Immature natural killer cell (primary cell): ENCODE data around the gene PTPRK. TPM values are rescaled to one million over a fixed set of nuclear protein-coding genes. Genes with fewer than 3 reads are reported as not detected.

Source experiments
- DNase-seq, 3 donors: peaks; one replicate each; pipeline ENCODE4 v3.0.0; 2022; ENCODE audit warnings: mixed read lengths in 1 of 3
- H3K27ac Mint-ChIP-seq, 6 donors: one replicate each; pipeline ENCODE4 v1.8.0; 2020; ENCODE audit warnings: mixed read lengths in 6 of 6, mild to moderate bottlenecking in 5 of 6, inconsistent platforms in 4 of 6, moderate library complexity in 3 of 6
- H3K27me3 Mint-ChIP-seq, 3 donors: one replicate each; pipeline ENCODE4 v1.8.0; 2020 to 2021; ENCODE audit warnings: low read depth in 3 of 3, mild to moderate bottlenecking in 3 of 3, mixed read lengths in 3 of 3, moderate library complexity in 3 of 3, inconsistent platforms in 1 of 3
- H3K36me3 Mint-ChIP-seq, 3 donors: one replicate each; pipeline ENCODE4 v1.8.0; 2020; ENCODE audit warnings: mixed read lengths in 3 of 3, inconsistent platforms in 2 of 3, mild to moderate bottlenecking in 2 of 3
- H3K4me1 Mint-ChIP-seq, 2 donors: one replicate each; pipeline ENCODE4 v1.8.0; 2020; ENCODE audit warnings: inconsistent platforms in 2 of 2, mild to moderate bottlenecking in 2 of 2, mixed read lengths in 2 of 2, moderate library complexity in 1 of 2
- H3K4me3 Mint-ChIP-seq, 5 donors: one replicate each; pipeline ENCODE4 v1.8.0; 2020; ENCODE audit warnings: mild to moderate bottlenecking in 5 of 5, mixed read lengths in 5 of 5, inconsistent platforms in 3 of 5, moderate library complexity in 3 of 5
- H3K9me3 Mint-ChIP-seq, 6 donors: one replicate each; pipeline ENCODE4 v1.8.0; 2020; ENCODE audit warnings: mild to moderate bottlenecking in 6 of 6, mixed read lengths in 6 of 6, inconsistent platforms in 4 of 6, moderate library complexity in 3 of 6
- polyA plus RNA-seq, 3 donors: library from polyadenylated mRNA; unstranded; fragments of 300-500 nt; fragmentation: Illumina TruSeq; gene quantifications; one replicate each; pipeline ENCODE4 v1.2.3, GENCODE V29; 2021

PTPRK gene
- polyA plus RNA-seq, 3 donors from 2014 or later: not detected

- Mint-ChIP-seq H3K4me3 (no peak overlapping the region), H3K4me1 (peaks cover 6 to 20% of the 10 kb centered on the region in 2 donors), H3K27ac (no peak overlapping the region), H3K36me3 (no peaks in the 10 kb centered on the region), H3K27me3 (no peaks in the 10 kb centered on the region), H3K9me3 (peaks cover 0 to 5% (median 0%) of the 10 kb centered on the region in 6 donors)
- DNase-seq: no peak
These were observed 271.0 kb downstream of the PTPRK start for GRCh38 chr6:128249429-128249828.

- Mint-ChIP-seq H3K27ac (no peak overlapping the region), H3K4me1 (peaks cover 0 to under 1% of the 10 kb centered on the region in 2 donors), H3K27me3 (no peaks in the 10 kb centered on the region), H3K36me3 (no peaks in the 10 kb centered on the region), H3K9me3 (peaks cover 0 to 5% (median 0%) of the 10 kb centered on the region in 6 donors), H3K4me3 (no peak overlapping the region)
- no peak for DNase-seq
These were observed 273.7 kb downstream of the PTPRK start for GRCh38 chr6:128246472-128247260.

- DNase-seq: no peak
- no peaks in the 10 kb centered on the region for H3K27me3 Mint-ChIP-seq
- H3K27ac Mint-ChIP-seq: no peak overlapping the region
- peaks cover 0 to 5% (median 0%) of the 10 kb centered on the region in 6 donors for H3K9me3 Mint-ChIP-seq
- no peak overlapping the region for H3K4me3 Mint-ChIP-seq
- H3K4me1 Mint-ChIP-seq: peaks cover 1 to 5% of the 10 kb centered on the region in 2 donors
- H3K36me3 Mint-ChIP-seq: no peaks in the 10 kb centered on the region
These were observed 275.5 kb downstream of the PTPRK start for GRCh38 chr6:128244751-128245405.

- no peaks in the 10 kb centered on the region for H3K9me3 Mint-ChIP-seq
- no peak overlapping the region for H3K27ac Mint-ChIP-seq
- DNase-seq: no peak
- no peaks in the 10 kb centered on the region for H3K36me3 Mint-ChIP-seq
- H3K27me3 Mint-ChIP-seq: no peaks in the 10 kb centered on the region
- peaks cover 1 to 7% of the 10 kb centered on the region in 2 donors for H3K4me1 Mint-ChIP-seq
- no peak overlapping the region for H3K4me3 Mint-ChIP-seq
These were observed 277.5 kb downstream of the PTPRK start for GRCh38 chr6:128242765-128243403.

GRCh38 chr6:128241216-128241615 is 279.2 kb downstream of the PTPRK start:
- Mint-ChIP-seq H3K9me3 (no peaks in the 10 kb centered on the region), H3K4me3 (no peak overlapping the region), H3K36me3 (no peaks in the 10 kb centered on the region), H3K27ac (no peak overlapping the region), H3K27me3 (no peaks in the 10 kb centered on the region), H3K4me1 (peaks cover 1 to 7% of the 10 kb centered on the region in 2 donors)
- no peak for DNase-seq

- no peaks in the 10 kb centered on the region for H3K27me3 Mint-ChIP-seq
- no peak overlapping the region for H3K4me3 Mint-ChIP-seq
- no peak for DNase-seq
- no peaks in the 10 kb centered on the region for H3K9me3 Mint-ChIP-seq
- no peak overlapping the region for H3K27ac Mint-ChIP-seq
- H3K4me1 Mint-ChIP-seq: peaks cover 1 to 7% of the 10 kb centered on the region in 2 donors
- no peaks in the 10 kb centered on the region for H3K36me3 Mint-ChIP-seq
These were observed 280.4 kb downstream of the PTPRK start for GRCh38 chr6:128240024-128240428.

GRCh38 chr6:128239146-128239545 is 281.3 kb downstream of the PTPRK start:
- Mint-ChIP-seq H3K36me3 (no peaks in the 10 kb centered on the region), H3K27me3 (no peaks in the 10 kb centered on the region), H3K9me3 (no peaks in the 10 kb centered on the region), H3K4me3 (no peak overlapping the region), H3K27ac (no peak overlapping the region), H3K4me1 (peaks cover 1 to 7% of the 10 kb centered on the region in 2 donors)
- no peak for DNase-seq

- Mint-ChIP-seq H3K4me1 (peaks cover 1 to 7% of the 10 kb centered on the region in 2 donors), H3K9me3 (no peaks in the 10 kb centered on the region), H3K4me3 (no peak overlapping the region), H3K27ac (no peak overlapping the region), H3K36me3 (no peaks in the 10 kb centered on the region), H3K27me3 (no peaks in the 10 kb centered on the region)
- no peak for DNase-seq
These were observed 282.2 kb downstream of the PTPRK start for GRCh38 chr6:128238225-128238624.

- H3K27me3 Mint-ChIP-seq: no peaks in the 10 kb centered on the region
- H3K27ac Mint-ChIP-seq: no peak overlapping the region
- peaks cover 1 to 7% of the 10 kb centered on the region in 2 donors for H3K4me1 Mint-ChIP-seq
- no peak for DNase-seq
- no peak overlapping the region for H3K4me3 Mint-ChIP-seq
- no peaks in the 10 kb centered on the region for H3K9me3 Mint-ChIP-seq
- H3K36me3 Mint-ChIP-seq: no peaks in the 10 kb centered on the region
These were observed 284.8 kb downstream of the PTPRK start for GRCh38 chr6:128235556-128235955.

GRCh38 chr6:128233531-128233930 is 286.9 kb downstream of the PTPRK start:
- no peaks in the 10 kb centered on the region for H3K4me1 Mint-ChIP-seq
- no peaks in the 10 kb centered on the region for H3K36me3 Mint-ChIP-seq
- H3K4me3 Mint-ChIP-seq: no peak overlapping the region
- no peak overlapping the region for H3K27ac Mint-ChIP-seq
- no peak for DNase-seq
- no peaks in the 10 kb centered on the region for H3K9me3 Mint-ChIP-seq
- peaks cover 0 to 2% (median 0%) of the 10 kb centered on the region in 3 donors for H3K27me3 Mint-ChIP-seq

GRCh38 chr6:128230267-128230989 is 290.0 kb downstream of the PTPRK start:
- no peak overlapping the region for H3K27ac Mint-ChIP-seq
- H3K4me1 Mint-ChIP-seq: no peaks in the 10 kb centered on the region
- no peak overlapping the region for H3K4me3 Mint-ChIP-seq

GRCh38 chr6:128225612-128226011 is 294.8 kb downstream of the PTPRK start:
- H3K36me3 Mint-ChIP-seq: no peaks in the 10 kb centered on the region
- H3K27me3 Mint-ChIP-seq: peaks cover under 1 to 5% (median 1%) of the 10 kb centered on the region in 3 donors
- H3K4me3 Mint-ChIP-seq: no peak overlapping the region
- H3K4me1 Mint-ChIP-seq: no peaks in the 10 kb centered on the region
- peaks cover 0 to 4% (median 0%) of the 10 kb centered on the region in 6 donors for H3K9me3 Mint-ChIP-seq
- DNase-seq: no peak
- H3K27ac Mint-ChIP-seq: no peak overlapping the region

More at GRCh38 chr6:128230267-128230989, 290.0 kb downstream of the PTPRK start:
- Mint-ChIP-seq H3K9me3 (peaks cover 0 to 2% (median 0%) of the 10 kb centered on the region in 6 donors), H3K27me3 (peaks cover 0 to 5% (median 0%) of the 10 kb centered on the region in 3 donors), H3K36me3 (no peaks in the 10 kb centered on the region)
- no peak for DNase-seq

- DNase-seq: no peak
- Mint-ChIP-seq H3K27me3 (peaks cover 0 to 3% (median 2%) of the 10 kb centered on the region in 3 donors), H3K4me3 (no peak overlapping the region), H3K9me3 (no peaks in the 10 kb centered on the region), H3K4me1 (peaks cover 2 to 7% of the 10 kb centered on the region in 2 donors), H3K27ac (no peak overlapping the region), H3K36me3 (no peaks in the 10 kb centered on the region)
These were observed 303.5 kb downstream of the PTPRK start for GRCh38 chr6:128216917-128217316.
